GM21423 (cell line): ENCODE data around the gene POLE4.

Experiments used
- ATAC-seq: cut with Tn5 transposase; IDR thresholded peaks from one replicate; pipeline ENCODE4 v1.9.1; 2021; ENCODE audit warnings: mild to moderate bottlenecking, moderate library complexity; ENCODE audit not compliant: unreplicated experiment

The POLE4 gene

GRCh38 chr2:74939919-74940812, 18.3 kb upstream of the POLE4 start:
- no peak for ATAC-seq

GRCh38 chr2:74941284-74941683, 17.2 kb upstream of the POLE4 start:
- no peak for ATAC-seq

GRCh38 chr2:74942263-74942662, 16.2 kb upstream of the POLE4 start:
- no peak for ATAC-seq

GRCh38 chr2:74944987-74945787, 13.3 kb upstream of the POLE4 start:
- ATAC-seq, result peak; percentile 99

GRCh38 chr2:74945788-74946331, 12.6 kb upstream of the POLE4 start:
- ATAC-seq, result no peak

GRCh38 chr2:74947703-74948102, 10.7 kb upstream of the POLE4 start:
- no peak for ATAC-seq

- ATAC-seq, result no peak
Measured at GRCh38 chr2:74948779-74949178, 9.7 kb upstream of the POLE4 start.

- ATAC-seq, result no peak
Measured at GRCh38 chr2:74951211-74951754, 7.2 kb upstream of the POLE4 start.

- ATAC-seq, result no peak
Measured at GRCh38 chr2:74952575-74952974, 5.9 kb upstream of the POLE4 start.

- no peak for ATAC-seq
Measured at GRCh38 chr2:74953796-74954499, 4.5 kb upstream of the POLE4 start.

GRCh38 chr2:74954500-74954874, 4.0 kb upstream of the POLE4 start:
- ATAC-seq, result no peak

- no peak for ATAC-seq
Measured at GRCh38 chr2:74957886-74958273, 563 bp upstream of the POLE4 start.

GRCh38 chr2:74959106-74959751, 786 bp downstream of the POLE4 start:
- ATAC-seq, result no peak

- ATAC-seq, result no peak
Measured at GRCh38 chr2:74966887-74967286, 8.4 kb downstream of the POLE4 start.

- ATAC-seq, result no peak
Measured at GRCh38 chr2:74975016-74975415, 16.6 kb downstream of the POLE4 start.

GRCh38 chr2:74979844-74980243, 21.4 kb downstream of the POLE4 start:
- ATAC-seq, result no peak

- no peak for ATAC-seq
Measured at GRCh38 chr2:74982577-74982976, 24.1 kb downstream of the POLE4 start.

GRCh38 chr2:74983631-74984392, 25.4 kb downstream of the POLE4 start:
- no peak for ATAC-seq

GRCh38 chr2:74984947-74985637, 26.6 kb downstream of the POLE4 start:
- ATAC-seq, result no peak
